Measurements from ENCODE around the gene NEDD9.

NEDD9 gene

GRCh38 chr6:11258260-11259237 lies 26.1 kb upstream of the NEDD9 start:
- no peak for DNase-seq

GRCh38 chr6:11255610-11256009 lies 23.1 kb upstream of the NEDD9 start:
- no peak for DNase-seq

- no peak for DNase-seq
Measured at GRCh38 chr6:11253594-11253993, 21.1 kb upstream of the NEDD9 start.

GRCh38 chr6:11251553-11252360 lies 19.3 kb upstream of the NEDD9 start:
- DNase-seq: no peak

GRCh38 chr6:11250108-11250507 lies 17.6 kb upstream of the NEDD9 start:
- DNase-seq: no peak

GRCh38 chr6:11248974-11249761 lies 16.7 kb upstream of the NEDD9 start:
- DNase-seq: no peak

GRCh38 chr6:11246722-11247121 lies 14.3 kb upstream of the NEDD9 start:
- no peak for DNase-seq

GRCh38 chr6:11245381-11246256 lies 13.2 kb upstream of the NEDD9 start:
- DNase-seq: no peak

- DNase-seq: no peak
Measured at GRCh38 chr6:11244387-11245126, 12.1 kb upstream of the NEDD9 start.

- no peak for DNase-seq
Measured at GRCh38 chr6:11243861-11244260, 11.4 kb upstream of the NEDD9 start.

GRCh38 chr6:11242711-11243110 lies 10.2 kb upstream of the NEDD9 start:
- no peak for DNase-seq

GRCh38 chr6:11241793-11242201 lies 9.3 kb upstream of the NEDD9 start:
- DNase-seq: no peak

- DNase-seq: no peak
Measured at GRCh38 chr6:11241154-11241792, 8.8 kb upstream of the NEDD9 start.

- no peak for DNase-seq
Measured at GRCh38 chr6:11237956-11238355, 5.5 kb upstream of the NEDD9 start.

GRCh38 chr6:11237428-11237827 lies 5.0 kb upstream of the NEDD9 start:
- no peak for DNase-seq

- no peak for DNase-seq
Measured at GRCh38 chr6:11236915-11237314, 4.4 kb upstream of the NEDD9 start.

- no peak for DNase-seq
Measured at GRCh38 chr6:11236076-11236750, 3.7 kb upstream of the NEDD9 start.

GRCh38 chr6:11235062-11235461 lies 2.6 kb upstream of the NEDD9 start:
- no peak for DNase-seq

- no peak for DNase-seq
Measured at GRCh38 chr6:11233673-11234573, 1.5 kb upstream of the NEDD9 start.
